ENCODE data around the gene ZNF684. TPM values are rescaled to one million over a fixed set of nuclear protein-coding genes. Genes with fewer than 3 reads are reported as not detected.
"Not testable (repeated sequence)": the region's sequence is repeated elsewhere in the genome, so short reads cannot be mapped to it uniquely, and the experiment has no call there.

Gene ZNF684
- total RNA-seq, 2 experiments from 2014 or later: 4.7 to 6.2 TPM

- H3K27me3 Mint-ChIP-seq, DNase-seq, H3K27ac Mint-ChIP-seq, H3K4me3 Mint-ChIP-seq, H3K36me3 Mint-ChIP-seq, H3K9me3 Mint-ChIP-seq, H3K4me1 Mint-ChIP-seq: not testable (repeated sequence)
Measured at GRCh38 chr1:40554807-40555206, 23.4 kb downstream of the ZNF684 start.

GRCh38 chr1:40556121-40556520 is 24.7 kb downstream of the ZNF684 start:
- H3K4me1 Mint-ChIP-seq: no peaks in the 10 kb centered on the region
- no peak for DNase-seq
- no peaks in the 10 kb centered on the region for H3K9me3 Mint-ChIP-seq
- no peaks in the 10 kb centered on the region for H3K36me3 Mint-ChIP-seq
- H3K27me3 Mint-ChIP-seq: no peaks in the 10 kb centered on the region
- no peak overlapping the region for H3K27ac Mint-ChIP-seq
- no peak overlapping the region for H3K4me3 Mint-ChIP-seq

- not testable (repeated sequence) for DNase-seq, H3K36me3 Mint-ChIP-seq, H3K27ac Mint-ChIP-seq, H3K4me3 Mint-ChIP-seq, H3K4me1 Mint-ChIP-seq, H3K9me3 Mint-ChIP-seq, H3K27me3 Mint-ChIP-seq
Measured at GRCh38 chr1:40558241-40558640, 26.8 kb downstream of the ZNF684 start.

- no peak overlapping the region for H3K4me3 Mint-ChIP-seq
- H3K27ac Mint-ChIP-seq: no peak overlapping the region
- H3K4me1 Mint-ChIP-seq: no peaks in the 10 kb centered on the region
- H3K9me3 Mint-ChIP-seq: peaks cover 1% of the 10 kb centered on the region
- peaks cover 4% of the 10 kb centered on the region for H3K27me3 Mint-ChIP-seq
- H3K36me3 Mint-ChIP-seq: no peaks in the 10 kb centered on the region
- no peak for DNase-seq
Measured at GRCh38 chr1:40562185-40562584, 30.7 kb downstream of the ZNF684 start.

- Mint-ChIP-seq H3K27me3 (peaks cover 4% of the 10 kb centered on the region), H3K4me1 (no peaks in the 10 kb centered on the region), H3K9me3 (peaks cover 1% of the 10 kb centered on the region), H3K4me3 (no peak overlapping the region), H3K36me3 (no peaks in the 10 kb centered on the region), H3K27ac (no peak overlapping the region)
- DNase-seq: no peak
Measured at GRCh38 chr1:40563266-40563665, 31.8 kb downstream of the ZNF684 start.

- Mint-ChIP-seq H3K36me3 (no peaks in the 10 kb centered on the region), H3K27me3 (peaks cover 4% of the 10 kb centered on the region), H3K4me3 (no peak overlapping the region), H3K9me3 (peaks cover 1% of the 10 kb centered on the region), H3K4me1 (no peaks in the 10 kb centered on the region), H3K27ac (no peak overlapping the region)
- no peak for DNase-seq
Measured at GRCh38 chr1:40564506-40564905, 33.1 kb downstream of the ZNF684 start.

- H3K27me3 Mint-ChIP-seq: peaks cover 4% of the 10 kb centered on the region
- no peak overlapping the region for H3K27ac Mint-ChIP-seq
- H3K36me3 Mint-ChIP-seq: no peaks in the 10 kb centered on the region
- no peaks in the 10 kb centered on the region for H3K4me1 Mint-ChIP-seq
- DNase-seq: no peak
- no peak overlapping the region for H3K4me3 Mint-ChIP-seq
- H3K9me3 Mint-ChIP-seq: peaks cover 1% of the 10 kb centered on the region
Measured at GRCh38 chr1:40564913-40565312, 33.5 kb downstream of the ZNF684 start.

- H3K36me3 Mint-ChIP-seq: no peaks in the 10 kb centered on the region
- H3K27ac Mint-ChIP-seq: no peak overlapping the region
Measured at GRCh38 chr1:40567825-40568224, 36.4 kb downstream of the ZNF684 start.

GRCh38 chr1:40574805-40575204 is 43.4 kb downstream of the ZNF684 start:
- H3K27ac Mint-ChIP-seq, H3K4me1 Mint-ChIP-seq, DNase-seq, H3K4me3 Mint-ChIP-seq, H3K36me3 Mint-ChIP-seq, H3K27me3 Mint-ChIP-seq, H3K9me3 Mint-ChIP-seq: not testable (repeated sequence)

More at GRCh38 chr1:40567825-40568224, 36.4 kb downstream of the ZNF684 start:
- Mint-ChIP-seq H3K27me3 (peaks cover 4% of the 10 kb centered on the region), H3K4me1 (no peaks in the 10 kb centered on the region), H3K4me3 (no peak overlapping the region), H3K9me3 (peaks cover 1% of the 10 kb centered on the region)
- DNase-seq: no peak

GRCh38 chr1:40575336-40575735 is 43.9 kb downstream of the ZNF684 start:
- Mint-ChIP-seq H3K9me3 (peaks cover 5% of the 10 kb centered on the region), H3K36me3 (no peaks in the 10 kb centered on the region), H3K27ac (no peak overlapping the region), H3K4me1 (no peaks in the 10 kb centered on the region), H3K27me3 (peaks cover 4% of the 10 kb centered on the region), H3K4me3 (no peak overlapping the region)
- no peak for DNase-seq

GRCh38 chr1:40582116-40582515 is 50.7 kb downstream of the ZNF684 start:
- H3K4me1 Mint-ChIP-seq: peaks cover 15% of the 10 kb centered on the region

GRCh38 chr1:40583980-40584379 is 52.5 kb downstream of the ZNF684 start:
- peaks cover 4% of the 10 kb centered on the region for H3K27me3 Mint-ChIP-seq
- H3K9me3 Mint-ChIP-seq: no peaks in the 10 kb centered on the region
- peak; percentile 36 for DNase-seq
- peak overlapping the region; percentile 62 for H3K27ac Mint-ChIP-seq
- no peaks in the 10 kb centered on the region for H3K36me3 Mint-ChIP-seq
- H3K4me1 Mint-ChIP-seq: peaks cover 15% of the 10 kb centered on the region
- no peak overlapping the region for H3K4me3 Mint-ChIP-seq

More at GRCh38 chr1:40582116-40582515, 50.7 kb downstream of the ZNF684 start:
- no peak for DNase-seq
- no peaks in the 10 kb centered on the region for H3K36me3 Mint-ChIP-seq
- H3K27me3 Mint-ChIP-seq: peaks cover 4% of the 10 kb centered on the region
- H3K4me3 Mint-ChIP-seq: no peak overlapping the region
- H3K27ac Mint-ChIP-seq: no peak overlapping the region
- H3K9me3 Mint-ChIP-seq: peaks cover 3% of the 10 kb centered on the region

GRCh38 chr1:40588586-40588985 is 57.1 kb downstream of the ZNF684 start:
- Mint-ChIP-seq H3K27me3 (peaks cover 3% of the 10 kb centered on the region), H3K36me3 (no peaks in the 10 kb centered on the region), H3K4me3 (no peak overlapping the region), H3K27ac (no peak overlapping the region), H3K9me3 (no peaks in the 10 kb centered on the region), H3K4me1 (peaks cover 18% of the 10 kb centered on the region)
- DNase-seq: no peak

- Mint-ChIP-seq H3K9me3 (no peaks in the 10 kb centered on the region), H3K36me3 (no peaks in the 10 kb centered on the region), H3K4me3 (no peak overlapping the region), H3K27me3 (peaks cover 3% of the 10 kb centered on the region), H3K27ac (no peak overlapping the region), H3K4me1 (peaks cover 12% of the 10 kb centered on the region)
- no peak for DNase-seq
Measured at GRCh38 chr1:40592107-40592803, 60.8 kb downstream of the ZNF684 start.

GRCh38 chr1:40593449-40594186 is 62.2 kb downstream of the ZNF684 start:
- DNase-seq: no peak
- H3K27me3 Mint-ChIP-seq: peaks cover 11% of the 10 kb centered on the region
- H3K27ac Mint-ChIP-seq: no peak overlapping the region
- no peaks in the 10 kb centered on the region for H3K36me3 Mint-ChIP-seq
- H3K9me3 Mint-ChIP-seq: no peaks in the 10 kb centered on the region
- H3K4me3 Mint-ChIP-seq: no peak overlapping the region
- H3K4me1 Mint-ChIP-seq: peaks cover 12% of the 10 kb centered on the region

GRCh38 chr1:40594187-40594531 is 62.7 kb downstream of the ZNF684 start:
- no peak for DNase-seq
- H3K36me3 Mint-ChIP-seq: no peaks in the 10 kb centered on the region

More at GRCh38 chr1:40594187-40594531, 62.7 kb downstream of the ZNF684 start:
- H3K9me3 Mint-ChIP-seq: no peaks in the 10 kb centered on the region
- H3K4me3 Mint-ChIP-seq: no peak overlapping the region
- peaks cover 15% of the 10 kb centered on the region for H3K27me3 Mint-ChIP-seq
- no peak overlapping the region for H3K27ac Mint-ChIP-seq
- H3K4me1 Mint-ChIP-seq: peaks cover 12% of the 10 kb centered on the region
